K562 (cell line): Measurements from ENCODE around the gene SHB. TPM values are rescaled to one million over a fixed set of nuclear protein-coding genes. Genes with fewer than 3 reads are reported as not detected.

ENCODE experiments used
- ATF1 ChIP-seq, 2 experiments: fragments of 450-650 bp in 1 of 2; IDR thresholded peaks; 2 replicates each; pipeline ENCODE4 v1.6.1; 2016; ENCODE audit warnings: missing compliant biosample characterization in 1 of 2, missing genetic modification characterization in 1 of 2
- CHD1 ChIP-seq: fragments of 200-600 bp; sonication (generic); IDR thresholded peaks from one replicate; pipeline ENCODE4 v1.6.1; 2012; ENCODE audit warnings: mild to moderate bottlenecking, moderate library complexity, low read length, inconsistent platforms
- EGR1 ChIP-seq: fragments of 450-650 bp; conservative IDR thresholded peaks from 2 replicates; pipeline ENCODE4 v1.6.1; 2017; ENCODE audit warnings: mild to moderate bottlenecking
- ESRRA ChIP-seq: fragments of 450-650 bp; IDR thresholded peaks from 2 replicates; pipeline ENCODE4 v1.6.1; 2014; ENCODE audit warnings: low read depth, mild to moderate bottlenecking, moderate library complexity, borderline replicate concordance
- GATAD2A ChIP-seq: fragments of 450-650 bp; IDR thresholded peaks from 2 replicates; pipeline ENCODE4 v1.6.1; 2017
- REST ChIP-seq, 2 experiments: fragments of 450-650 bp; formaldehyde crosslinking in 1 of 2; IDR thresholded peaks; 2 replicates each; pipeline versions ENCODE4 v1.4.0 to v1.6.1; 2014 to 2020; ENCODE audit warnings: mild to moderate bottlenecking in 2 of 2, borderline replicate concordance in 1 of 2, low read depth in 1 of 2
- ZFP36 ChIP-seq: fragments of 150-350 bp; IDR thresholded peaks from 2 replicates; pipeline ENCODE4 v1.6.1; 2018; ENCODE audit warnings: low read length, low read depth; ENCODE audit not compliant: partially characterized antibody
- ZFPM2 ChIP-seq: fragments of 250-450 bp; sonication (Bioruptor Pico); IDR thresholded peaks from 2 replicates; pipeline ENCODE4 v1.5.1; 2022; ENCODE audit warnings: mild to moderate bottlenecking
- ZNF408 ChIP-seq: fragments of 250-450 bp; sonication (Bioruptor Pico); IDR thresholded peaks from 2 replicates; pipeline ENCODE4 v1.4.0; 2020; ENCODE audit warnings: low read depth, mild to moderate bottlenecking, moderate library complexity
- polyA plus RNA-seq, 8 experiments: library from polyadenylated mRNA; depleted of rRNA in 4 of 8; stranded (reverse) in 5 of 8; unstranded in 3 of 8; fragments of >200 nt; fragmentation: Nextera tagmentation in 2 of 8; fragmentation: Illumina TruSeq in 1 of 8; extraction: Ambion mirVana in 2 of 8; extraction: Trizol in 1 of 8; gene quantifications; 2 replicates each; pipeline versions ENCODE4 v1.2.1 to v1.2.3, GENCODE V29; 2011 to 2014; ENCODE audit warnings: inconsistent platforms in 1 of 8, missing spikeins in 1 of 8
- total RNA-seq, 7 experiments: library from RNA; depleted of rRNA in 6 of 7; stranded (reverse); fragments of >200 nt in 6 of 7; fragmentation: Illumina TruSeq in 2 of 7; extraction: Trizol in 2 of 7; gene quantifications; 2 replicates each; pipeline versions ENCODE4 v1.2.1 to v1.2.3, GENCODE V29; 2011 to 2021; ENCODE audit warnings: low replicate concordance in 1 of 7

SHB gene
- total and polyA plus RNA-seq, 9 of the 15 experiments (the other 6 are each of a cell fraction or from before 2014, with no cell fraction given): 0.78 to 16.0 (median 5.3) TPM

GRCh38 chr9:37949576-37949975, 119.5 kb downstream of the SHB start (continued):
- TF ChIP-seq REST (IDR thresholded peaks at IDR 0.05; ENCODE audit: borderline replicate concordance) (no peak), REST (CRISPR knock-in tag; IDR thresholded peaks at IDR 0.05; ENCODE audit: low read depth) (no peak), ZFP36 (no peak), ZNF408 (no peak), CHD1 (no peak), ATF1 (CRISPR knock-in tag; IDR thresholded peaks at IDR 0.05) (no peak), ATF1 (tag; IDR thresholded peaks at IDR 0.05) (no peak), ESRRA (no peak), ZFPM2 (CRISPR knock-in tag) (no peak), GATAD2A (no peak), EGR1 (no peak)
